ENCODE measurements around the gene PDS5B. TPM values are rescaled to one million over a fixed set of nuclear protein-coding genes. Genes with fewer than 3 reads are reported as not detected.

Gene PDS5B
- total and polyA plus RNA-seq, 4 donors: 3.6 to 24.3 (median 12.9) TPM

DNA sequence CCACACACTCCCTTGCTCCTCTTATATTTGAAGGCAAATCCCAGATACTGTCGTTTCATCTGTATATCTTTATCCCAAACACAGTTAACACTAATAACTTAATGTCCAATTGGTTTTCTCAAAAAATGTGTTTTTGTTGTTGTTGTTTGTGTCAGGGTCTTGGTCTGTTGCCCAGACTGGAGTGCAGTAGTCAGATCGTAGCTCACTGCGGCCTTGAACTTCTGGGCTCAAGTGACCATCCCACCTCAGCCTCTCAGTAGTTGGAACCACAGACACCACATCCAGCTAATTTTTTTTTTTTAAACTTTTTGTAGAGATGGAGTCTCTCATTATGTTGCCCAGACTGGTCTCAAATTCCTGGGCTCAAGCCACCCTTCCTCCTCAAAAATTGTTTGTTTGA lies 137.7 kb downstream of the PDS5B start:
- H3K9me3 ChIP-seq (ENCODE audit: control insufficient read depth in 4 of 4, low read length in 3 of 4): no peaks in the 10 kb centered on the region
- WGBS: 76% methylated on average over 3 of the region's 3 CpGs
- TF ChIP-seq GABPA (IDR thresholded peaks at IDR 0.05 in 1 of 2, conservative IDR thresholded peaks at IDR 0.05 in 1 of 2) (no peak), RAD21 (IDR thresholded peaks at IDR 0.05) (no peak), YY1 (IDR thresholded peaks at IDR 0.05) (no peak), NR2F2 (IDR thresholded peaks at IDR 0.05) (no peak), HNF4G (IDR thresholded peaks at IDR 0.05) (no peak), SP1 (IDR thresholded peaks at IDR 0.05) (no peak), TAF1 (conservative IDR thresholded peaks at IDR 0.05) (no peak), HNF4A (conservative IDR thresholded peaks at IDR 0.05) (no peak), RXRA (IDR thresholded peaks at IDR 0.05) (no peak)
- TF ChIP-seq, protein P1, sequence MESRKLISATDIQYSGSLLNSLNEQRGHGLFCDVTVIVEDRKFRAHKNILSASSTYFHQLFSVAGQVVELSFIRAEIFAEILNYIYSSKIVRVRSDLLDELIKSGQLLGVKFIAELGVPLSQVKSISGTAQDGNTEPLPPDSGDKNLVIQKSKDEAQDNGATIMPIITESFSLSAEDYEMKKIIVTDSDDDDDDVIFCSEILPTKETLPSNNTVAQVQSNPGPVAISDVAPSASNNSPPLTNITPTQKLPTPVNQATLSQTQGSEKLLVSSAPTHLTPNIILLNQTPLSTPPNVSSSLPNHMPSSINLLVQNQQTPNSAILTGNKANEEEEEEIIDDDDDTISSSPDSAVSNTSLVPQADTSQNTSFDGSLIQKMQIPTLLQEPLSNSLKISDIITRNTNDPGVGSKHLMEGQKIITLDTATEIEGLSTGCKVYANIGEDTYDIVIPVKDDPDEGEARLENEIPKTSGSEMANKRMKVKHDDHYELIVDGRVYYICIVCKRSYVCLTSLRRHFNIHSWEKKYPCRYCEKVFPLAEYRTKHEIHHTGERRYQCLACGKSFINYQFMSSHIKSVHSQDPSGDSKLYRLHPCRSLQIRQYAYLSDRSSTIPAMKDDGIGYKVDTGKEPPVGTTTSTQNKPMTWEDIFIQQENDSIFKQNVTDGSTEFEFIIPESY (IDR thresholded peaks at IDR 0.05): no peak
- TF ChIP-seq, protein P2, sequence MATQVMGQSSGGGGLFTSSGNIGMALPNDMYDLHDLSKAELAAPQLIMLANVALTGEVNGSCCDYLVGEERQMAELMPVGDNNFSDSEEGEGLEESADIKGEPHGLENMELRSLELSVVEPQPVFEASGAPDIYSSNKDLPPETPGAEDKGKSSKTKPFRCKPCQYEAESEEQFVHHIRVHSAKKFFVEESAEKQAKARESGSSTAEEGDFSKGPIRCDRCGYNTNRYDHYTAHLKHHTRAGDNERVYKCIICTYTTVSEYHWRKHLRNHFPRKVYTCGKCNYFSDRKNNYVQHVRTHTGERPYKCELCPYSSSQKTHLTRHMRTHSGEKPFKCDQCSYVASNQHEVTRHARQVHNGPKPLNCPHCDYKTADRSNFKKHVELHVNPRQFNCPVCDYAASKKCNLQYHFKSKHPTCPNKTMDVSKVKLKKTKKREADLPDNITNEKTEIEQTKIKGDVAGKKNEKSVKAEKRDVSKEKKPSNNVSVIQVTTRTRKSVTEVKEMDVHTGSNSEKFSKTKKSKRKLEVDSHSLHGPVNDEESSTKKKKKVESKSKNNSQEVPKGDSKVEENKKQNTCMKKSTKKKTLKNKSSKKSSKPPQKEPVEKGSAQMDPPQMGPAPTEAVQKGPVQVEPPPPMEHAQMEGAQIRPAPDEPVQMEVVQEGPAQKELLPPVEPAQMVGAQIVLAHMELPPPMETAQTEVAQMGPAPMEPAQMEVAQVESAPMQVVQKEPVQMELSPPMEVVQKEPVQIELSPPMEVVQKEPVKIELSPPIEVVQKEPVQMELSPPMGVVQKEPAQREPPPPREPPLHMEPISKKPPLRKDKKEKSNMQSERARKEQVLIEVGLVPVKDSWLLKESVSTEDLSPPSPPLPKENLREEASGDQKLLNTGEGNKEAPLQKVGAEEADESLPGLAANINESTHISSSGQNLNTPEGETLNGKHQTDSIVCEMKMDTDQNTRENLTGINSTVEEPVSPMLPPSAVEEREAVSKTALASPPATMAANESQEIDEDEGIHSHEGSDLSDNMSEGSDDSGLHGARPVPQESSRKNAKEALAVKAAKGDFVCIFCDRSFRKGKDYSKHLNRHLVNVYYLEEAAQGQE (IDR thresholded peaks at IDR 0.05): no peak
- TF ChIP-seq, protein P3, sequence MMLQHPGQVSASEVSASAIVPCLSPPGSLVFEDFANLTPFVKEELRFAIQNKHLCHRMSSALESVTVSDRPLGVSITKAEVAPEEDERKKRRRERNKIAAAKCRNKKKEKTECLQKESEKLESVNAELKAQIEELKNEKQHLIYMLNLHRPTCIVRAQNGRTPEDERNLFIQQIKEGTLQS (IDR thresholded peaks at IDR 0.05): no peak
- TF ChIP-seq, protein P4, sequence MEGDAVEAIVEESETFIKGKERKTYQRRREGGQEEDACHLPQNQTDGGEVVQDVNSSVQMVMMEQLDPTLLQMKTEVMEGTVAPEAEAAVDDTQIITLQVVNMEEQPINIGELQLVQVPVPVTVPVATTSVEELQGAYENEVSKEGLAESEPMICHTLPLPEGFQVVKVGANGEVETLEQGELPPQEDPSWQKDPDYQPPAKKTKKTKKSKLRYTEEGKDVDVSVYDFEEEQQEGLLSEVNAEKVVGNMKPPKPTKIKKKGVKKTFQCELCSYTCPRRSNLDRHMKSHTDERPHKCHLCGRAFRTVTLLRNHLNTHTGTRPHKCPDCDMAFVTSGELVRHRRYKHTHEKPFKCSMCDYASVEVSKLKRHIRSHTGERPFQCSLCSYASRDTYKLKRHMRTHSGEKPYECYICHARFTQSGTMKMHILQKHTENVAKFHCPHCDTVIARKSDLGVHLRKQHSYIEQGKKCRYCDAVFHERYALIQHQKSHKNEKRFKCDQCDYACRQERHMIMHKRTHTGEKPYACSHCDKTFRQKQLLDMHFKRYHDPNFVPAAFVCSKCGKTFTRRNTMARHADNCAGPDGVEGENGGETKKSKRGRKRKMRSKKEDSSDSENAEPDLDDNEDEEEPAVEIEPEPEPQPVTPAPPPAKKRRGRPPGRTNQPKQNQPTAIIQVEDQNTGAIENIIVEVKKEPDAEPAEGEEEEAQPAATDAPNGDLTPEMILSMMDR (IDR thresholded peaks at IDR 0.05; ENCODE audit: low read depth, low read length, missing input control): no peak
- H3K9ac ChIP-seq (ENCODE audit: low read depth in 1 of 2, low read length in 2 of 2): no peak overlapping the region
- no peaks in the 10 kb centered on the region for H3K36me3 ChIP-seq (ENCODE audit: control insufficient read depth in 4 of 4, insufficient read depth in 3 of 4, low read depth in 1 of 4, low read length in 3 of 4)
- no peaks in the 10 kb centered on the region for H3K4me1 ChIP-seq (ENCODE audit: control insufficient read depth in 4 of 4, insufficient read depth in 4 of 4, low read length in 3 of 4)
- no peak overlapping the region for H3K4me3 ChIP-seq (ENCODE audit: low read depth in 1 of 3, low read length in 3 of 3)
- H3K27me3 ChIP-seq (ENCODE audit: control insufficient read depth in 4 of 4, insufficient read depth in 4 of 4, low read length in 3 of 4): no peaks in the 10 kb centered on the region
- no peak for DNase-seq (ENCODE audit: low spot score)
- no peak overlapping the region for H3K27ac ChIP-seq (ENCODE audit: low read depth in 1 of 2, low read length in 2 of 2)

DNA sequence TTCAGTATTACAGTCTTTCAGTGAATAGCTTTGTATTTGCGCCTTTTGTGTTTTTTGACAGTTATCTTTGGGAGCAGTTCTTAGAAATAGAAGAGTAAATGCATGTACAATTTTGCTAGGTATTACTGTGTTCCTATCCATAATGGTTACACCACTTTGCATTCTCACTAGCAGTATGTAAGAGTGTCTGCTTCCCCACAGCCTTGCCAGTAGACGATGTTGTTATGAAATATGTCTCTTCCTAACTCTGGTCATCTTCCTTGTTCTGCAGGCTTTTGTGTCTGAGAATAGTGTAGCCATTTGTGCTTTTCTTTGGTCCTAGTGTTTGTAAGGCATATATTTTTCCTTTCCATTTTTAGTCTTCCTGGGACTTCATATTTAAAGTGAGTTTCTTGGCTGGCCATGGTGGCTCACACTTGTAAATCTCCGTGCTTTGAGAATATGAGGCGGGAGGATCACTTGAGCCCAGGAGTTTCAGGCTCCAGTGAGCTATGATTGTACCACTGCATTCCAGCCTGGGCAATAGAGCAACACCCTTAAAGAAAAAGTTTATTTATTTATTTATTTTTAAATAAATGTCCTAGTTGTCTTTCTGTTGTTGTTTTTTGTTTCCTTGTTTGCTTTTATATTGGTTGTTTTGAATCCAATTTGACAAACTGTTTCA lies 140.3 kb downstream of the PDS5B start:
- Histone ChIP-seq H3K27me3 (ENCODE audit: control insufficient read depth in 4 of 4, insufficient read depth in 4 of 4, low read length in 3 of 4) (no peaks in the 10 kb centered on the region), H3K27ac (ENCODE audit: low read depth in 1 of 2, low read length in 2 of 2) (no peak overlapping the region), H3K4me1 (ENCODE audit: control insufficient read depth in 4 of 4, insufficient read depth in 4 of 4, low read length in 3 of 4) (peaks cover 0 to 6% (median 4%) of the 10 kb centered on the region in 4 donors), H3K36me3 (ENCODE audit: control insufficient read depth in 4 of 4, insufficient read depth in 3 of 4, low read depth in 1 of 4, low read length in 3 of 4) (no peaks in the 10 kb centered on the region), H3K4me3 (ENCODE audit: low read depth in 1 of 3, low read length in 3 of 3) (no peak overlapping the region), H3K9ac (ENCODE audit: low read depth in 1 of 2, low read length in 2 of 2) (no peak overlapping the region), H3K9me3 (ENCODE audit: control insufficient read depth in 4 of 4, low read length in 3 of 4) (no peaks in the 10 kb centered on the region)
- 93% methylated on average over 4 of the region's 4 CpGs for WGBS
- DNase-seq (ENCODE audit: low spot score): no peak
- TF ChIP-seq JUND (IDR thresholded peaks at IDR 0.05) (no peak), SP1 (IDR thresholded peaks at IDR 0.05) (no peak), HNF4A (conservative IDR thresholded peaks at IDR 0.05) (no peak), RAD21 (IDR thresholded peaks at IDR 0.05) (no peak), RXRA (IDR thresholded peaks at IDR 0.05) (no peak), FOXA2 (IDR thresholded peaks at IDR 0.05) (no peak), TAF1 (conservative IDR thresholded peaks at IDR 0.05) (no peak), FOXA1 (IDR thresholded peaks at IDR 0.05) (no peak), GABPA (IDR thresholded peaks at IDR 0.05 in 1 of 2, conservative IDR thresholded peaks at IDR 0.05 in 1 of 2) (no peak), YY1 (IDR thresholded peaks at IDR 0.05) (no peak)
- TF ChIP-seq, protein P4 (IDR thresholded peaks at IDR 0.05; ENCODE audit: low read depth, low read length, missing input control): no peak
- TF ChIP-seq, protein P3 (IDR thresholded peaks at IDR 0.05): no peak
- TF ChIP-seq, protein P1 (IDR thresholded peaks at IDR 0.05): no peak

All from liver (tissue), 9 donors.